Measurements from ENCODE around the gene CDH15.

CDH15 gene

DNA sequence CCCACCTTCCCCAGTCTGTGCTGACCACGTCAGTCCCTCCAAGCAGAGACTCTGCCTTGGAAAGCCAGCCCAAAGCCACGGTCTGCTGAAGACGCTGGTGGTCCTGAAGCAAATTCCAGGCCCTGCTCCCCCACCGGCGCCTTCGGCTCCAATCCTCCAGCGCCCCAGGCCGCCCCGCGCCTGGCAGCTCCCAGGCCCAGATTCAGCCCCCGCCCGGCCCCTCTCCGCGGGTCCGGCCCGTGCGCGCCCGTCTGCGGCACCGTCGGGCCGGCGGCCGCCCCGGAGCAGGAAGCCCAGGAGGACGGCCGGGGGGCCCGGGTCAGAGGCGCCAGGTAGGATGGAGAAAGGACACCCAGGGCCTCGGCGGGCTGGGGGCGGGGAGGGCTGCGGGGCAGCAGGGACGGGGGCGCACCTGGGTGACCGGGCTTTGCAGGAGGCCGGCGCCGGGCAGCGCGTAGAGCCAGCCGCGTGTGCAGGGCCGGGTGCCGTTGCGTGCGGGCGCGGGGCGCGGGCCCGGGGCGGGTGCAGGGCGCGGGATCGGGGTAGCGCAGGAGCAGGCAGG, 29.4 kb downstream of the CDH15 start:
- no peak for DNase-seq (ENCODE audit: extremely low read depth, insufficient read length)
- Histone ChIP-seq H3K36me3 (ENCODE audit: control insufficient read depth, insufficient read depth, low read length) (no peaks in the 10 kb centered on the region), H3K4me3 (replicated peaks; ENCODE audit: low read depth, low read length) (peak overlapping the region; percentile 19), H3K27me3 (replicated peaks; ENCODE audit: control insufficient read depth, insufficient read depth, low read length) (no peaks in the 10 kb centered on the region)
- TF ChIP-seq, protein P1, sequence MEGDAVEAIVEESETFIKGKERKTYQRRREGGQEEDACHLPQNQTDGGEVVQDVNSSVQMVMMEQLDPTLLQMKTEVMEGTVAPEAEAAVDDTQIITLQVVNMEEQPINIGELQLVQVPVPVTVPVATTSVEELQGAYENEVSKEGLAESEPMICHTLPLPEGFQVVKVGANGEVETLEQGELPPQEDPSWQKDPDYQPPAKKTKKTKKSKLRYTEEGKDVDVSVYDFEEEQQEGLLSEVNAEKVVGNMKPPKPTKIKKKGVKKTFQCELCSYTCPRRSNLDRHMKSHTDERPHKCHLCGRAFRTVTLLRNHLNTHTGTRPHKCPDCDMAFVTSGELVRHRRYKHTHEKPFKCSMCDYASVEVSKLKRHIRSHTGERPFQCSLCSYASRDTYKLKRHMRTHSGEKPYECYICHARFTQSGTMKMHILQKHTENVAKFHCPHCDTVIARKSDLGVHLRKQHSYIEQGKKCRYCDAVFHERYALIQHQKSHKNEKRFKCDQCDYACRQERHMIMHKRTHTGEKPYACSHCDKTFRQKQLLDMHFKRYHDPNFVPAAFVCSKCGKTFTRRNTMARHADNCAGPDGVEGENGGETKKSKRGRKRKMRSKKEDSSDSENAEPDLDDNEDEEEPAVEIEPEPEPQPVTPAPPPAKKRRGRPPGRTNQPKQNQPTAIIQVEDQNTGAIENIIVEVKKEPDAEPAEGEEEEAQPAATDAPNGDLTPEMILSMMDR (IDR thresholded peaks at IDR 0.05; ENCODE audit: insufficient read depth, low read length, poor library complexity, severe bottlenecking): no peak

DNA sequence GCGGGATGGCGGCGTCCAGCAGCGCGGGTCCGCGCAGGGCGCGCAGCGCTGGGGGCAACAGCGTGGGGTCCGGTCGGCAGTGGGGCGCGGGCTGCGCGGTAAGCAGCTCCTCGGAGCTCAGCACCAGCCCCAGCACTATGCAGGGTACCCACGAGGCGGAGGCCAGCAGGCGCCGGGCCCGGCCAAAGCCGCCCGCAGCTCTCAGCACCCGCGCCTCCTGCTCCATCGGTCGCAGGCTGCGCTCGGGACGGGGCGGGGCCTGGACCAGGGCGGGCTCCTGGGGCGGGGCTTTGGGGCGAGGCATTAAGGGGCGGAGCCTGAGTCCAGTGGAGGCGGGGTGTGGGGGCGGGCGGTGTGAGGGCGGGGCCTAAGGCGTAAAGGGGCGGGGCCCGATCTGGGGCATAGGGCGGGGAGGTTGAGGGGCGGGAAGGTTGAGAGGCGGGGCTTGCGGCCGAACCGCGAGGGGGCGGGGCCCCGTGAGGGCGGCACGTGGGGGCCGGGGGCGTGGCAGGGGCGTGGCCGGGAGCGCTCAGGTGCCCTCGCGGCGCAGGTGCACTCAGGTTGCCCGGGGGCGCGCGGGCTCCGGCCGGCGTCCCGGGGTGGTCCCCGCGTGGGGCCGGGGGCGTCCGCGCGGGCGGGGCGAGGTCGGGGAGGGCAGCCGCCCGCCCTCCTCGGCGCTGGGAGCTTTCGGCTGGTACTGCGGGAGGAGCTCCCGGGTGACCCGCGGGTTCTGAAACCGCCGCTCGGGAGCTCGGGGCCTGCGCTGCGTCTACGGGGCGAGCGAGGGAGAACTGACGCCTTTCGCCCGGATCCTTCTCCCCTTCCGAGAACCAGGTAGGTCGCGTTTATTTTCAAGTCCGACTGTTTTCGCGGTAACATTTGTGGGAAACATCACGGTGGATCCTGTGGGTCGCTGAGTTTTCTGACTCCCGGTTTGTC, 30.2 kb downstream of the CDH15 start:
- DNase-seq (ENCODE audit: extremely low read depth, insufficient read length): peak; percentile 55
- Histone ChIP-seq H3K4me3 (replicated peaks; ENCODE audit: low read depth, low read length) (no peak overlapping the region), H3K27me3 (replicated peaks; ENCODE audit: control insufficient read depth, insufficient read depth, low read length) (no peaks in the 10 kb centered on the region), H3K36me3 (ENCODE audit: control insufficient read depth, insufficient read depth, low read length) (no peaks in the 10 kb centered on the region)
- TF ChIP-seq, protein P1 (IDR thresholded peaks at IDR 0.05; ENCODE audit: insufficient read depth, low read length, poor library complexity, severe bottlenecking): no peak

DNA sequence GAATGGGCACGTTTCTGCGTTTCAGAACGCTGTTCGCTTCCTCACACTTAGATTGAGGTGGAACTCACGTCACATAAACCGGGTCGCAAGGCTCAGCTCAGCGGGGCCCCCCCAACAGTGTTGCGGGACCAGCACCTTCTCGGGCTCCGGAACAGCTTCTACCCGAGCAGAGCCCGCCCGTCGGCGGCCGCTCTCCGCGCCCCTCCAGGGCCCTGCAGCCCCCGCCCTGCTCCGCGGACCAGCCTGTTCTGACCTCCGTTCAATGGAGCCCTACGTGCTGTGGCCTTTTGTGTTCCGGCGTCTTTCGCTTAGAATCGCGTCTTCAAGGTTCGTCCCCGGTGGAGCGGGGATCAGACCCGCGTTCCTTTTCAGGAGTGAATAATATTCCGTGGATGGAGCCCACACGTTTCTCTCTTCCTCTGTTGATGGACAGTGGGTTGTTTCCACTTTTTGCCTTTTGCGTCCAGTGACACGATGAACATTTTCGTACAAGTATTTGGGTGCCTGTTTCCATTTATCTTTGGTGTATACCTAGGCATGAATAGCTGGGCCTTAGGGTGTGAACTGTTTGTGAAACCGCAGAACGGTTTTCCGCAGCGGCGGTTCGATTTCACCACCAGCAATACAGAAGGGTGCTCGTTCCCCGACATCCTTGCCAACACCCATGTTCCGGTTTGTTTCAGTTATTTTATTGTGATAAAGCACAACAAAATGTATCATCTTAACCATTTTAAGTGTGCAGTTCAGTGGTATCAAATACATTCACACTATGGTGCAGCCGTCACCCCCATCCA, 31.1 kb downstream of the CDH15 start:
- no peak overlapping the region for H3K4me3 ChIP-seq (replicated peaks; ENCODE audit: low read depth, low read length)
- H3K27me3 ChIP-seq (replicated peaks; ENCODE audit: control insufficient read depth, insufficient read depth, low read length): no peaks in the 10 kb centered on the region

DNA sequence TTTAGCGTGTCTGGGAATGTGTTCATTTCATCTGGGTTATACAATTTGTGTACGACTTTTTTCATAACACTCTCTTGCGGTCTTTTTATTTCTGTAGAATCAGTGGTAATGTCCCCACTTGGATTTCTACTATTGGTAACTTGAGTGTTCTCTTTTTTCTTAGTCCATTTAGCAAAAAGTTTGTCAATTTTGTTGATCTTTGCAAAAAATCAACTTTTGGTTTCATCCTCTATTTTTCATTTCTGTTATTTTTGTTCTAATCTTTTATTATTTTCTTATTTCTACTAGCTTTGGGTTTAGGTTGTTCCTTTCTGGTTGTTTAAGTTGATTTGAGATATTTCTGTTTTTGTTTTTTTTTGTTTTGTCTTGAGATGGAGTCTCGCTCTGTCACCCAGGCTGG, 36.4 kb downstream of the CDH15 start:
- TF ChIP-seq, protein P1 (IDR thresholded peaks at IDR 0.05; ENCODE audit: insufficient read depth, low read length, poor library complexity, severe bottlenecking): no peak
- Histone ChIP-seq H3K36me3 (ENCODE audit: control insufficient read depth, insufficient read depth, low read length) (no peaks in the 10 kb centered on the region), H3K4me3 (replicated peaks; ENCODE audit: low read depth, low read length) (no peak overlapping the region), H3K27me3 (replicated peaks; ENCODE audit: control insufficient read depth, insufficient read depth, low read length) (no peaks in the 10 kb centered on the region)
- DNase-seq (ENCODE audit: extremely low read depth, insufficient read length): no peak

More for the DNA sequence above, 31.1 kb downstream of the CDH15 start:
- no peaks in the 10 kb centered on the region for H3K36me3 ChIP-seq (ENCODE audit: control insufficient read depth, insufficient read depth, low read length)
- TF ChIP-seq, protein P1 (IDR thresholded peaks at IDR 0.05; ENCODE audit: insufficient read depth, low read length, poor library complexity, severe bottlenecking): no peak
- no peak for DNase-seq (ENCODE audit: extremely low read depth, insufficient read length)

DNA sequence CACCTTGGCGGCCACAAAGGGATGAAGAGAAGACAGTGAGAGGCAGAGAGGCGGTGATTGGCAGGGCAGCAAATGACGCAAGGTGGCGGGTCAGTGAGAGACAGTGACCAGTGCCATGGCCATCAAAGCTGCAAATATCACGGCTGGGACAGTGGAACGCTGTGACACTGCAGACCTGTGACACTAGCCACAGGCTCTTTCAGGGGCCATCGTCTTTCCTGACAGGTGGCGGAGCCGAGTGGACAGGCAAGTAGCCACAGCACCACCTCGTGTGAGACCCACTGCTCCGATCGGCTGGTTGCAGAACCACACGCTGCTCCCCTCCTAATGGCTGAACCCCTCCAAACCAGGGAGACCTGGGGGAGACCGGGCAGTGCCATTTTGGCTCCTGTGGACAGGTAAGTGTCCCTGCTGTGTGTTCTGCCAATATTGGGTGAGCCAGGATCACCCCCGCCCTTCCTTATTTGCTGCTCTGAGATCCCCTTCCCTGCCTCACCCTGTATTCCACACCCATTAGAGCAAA, 38.0 kb downstream of the CDH15 start:
- Histone ChIP-seq H3K4me3 (replicated peaks; ENCODE audit: low read depth, low read length) (no peak overlapping the region), H3K36me3 (ENCODE audit: control insufficient read depth, insufficient read depth, low read length) (no peaks in the 10 kb centered on the region), H3K27me3 (replicated peaks; ENCODE audit: control insufficient read depth, insufficient read depth, low read length) (no peaks in the 10 kb centered on the region)
- TF ChIP-seq, protein P1 (IDR thresholded peaks at IDR 0.05; ENCODE audit: insufficient read depth, low read length, poor library complexity, severe bottlenecking): no peak
- no peak for DNase-seq (ENCODE audit: extremely low read depth, insufficient read length)
